Mammary epithelial cell (primary cell): ENCODE measurements around the gene CHD9.

Experiments used
- EZH2 ChIP-seq: IDR thresholded peaks from 2 replicates; pipeline ENCODE4 v1.6.1; 2012; ENCODE audit warnings: low read length, inconsistent platforms, borderline replicate concordance
- TF ChIP-seq, protein P1 (sequence below), 2 donors: IDR thresholded peaks in 1 of 2; conservative IDR thresholded peaks in 1 of 2; 2 replicates each; pipeline ENCODE4 v1.5.1; 2011 to 2012; ENCODE audit warnings: inconsistent platforms in 2 of 2, low read length in 2 of 2, mild to moderate bottlenecking in 2 of 2, control low read depth in 1 of 2, low read depth in 1 of 2; ENCODE audit not compliant: insufficient read depth in 1 of 2; ENCODE audit errors: extremely low read depth in 1 of 2

DNA sequence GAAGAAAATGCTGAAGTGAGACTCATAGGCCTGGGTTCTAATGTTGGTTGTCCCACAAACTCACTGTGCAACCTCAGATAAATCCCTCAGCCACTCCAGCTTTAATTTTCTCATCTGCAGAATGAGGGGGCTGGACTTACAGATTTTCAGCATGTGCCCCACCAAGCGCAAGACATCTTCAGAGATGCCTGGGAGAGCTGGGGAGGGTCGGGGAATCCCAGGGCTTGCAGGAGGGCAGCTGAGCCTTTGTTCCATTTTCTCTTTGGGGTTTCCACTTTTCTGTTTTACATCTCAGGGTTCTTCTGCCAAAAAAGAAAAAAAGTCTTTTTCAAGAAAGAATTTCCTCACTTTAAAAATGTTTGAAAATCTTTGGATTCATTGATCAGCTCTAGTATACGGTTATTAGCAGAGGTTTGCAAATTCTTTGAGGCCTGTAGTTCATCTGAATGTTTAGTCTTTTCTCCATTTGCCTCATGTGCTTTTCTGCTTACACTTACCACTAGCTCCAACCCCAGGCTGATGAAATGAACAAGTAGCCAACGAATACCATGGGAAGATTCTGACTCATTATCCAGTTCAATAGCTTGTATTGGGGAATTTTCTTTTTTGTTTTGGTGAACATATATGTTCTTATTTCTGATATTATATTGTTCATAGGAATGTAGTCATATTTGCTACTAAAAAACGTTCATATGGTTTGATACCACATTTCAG is 56.4 kb downstream of the CHD9 start:
- TF ChIP-seq, protein P1, sequence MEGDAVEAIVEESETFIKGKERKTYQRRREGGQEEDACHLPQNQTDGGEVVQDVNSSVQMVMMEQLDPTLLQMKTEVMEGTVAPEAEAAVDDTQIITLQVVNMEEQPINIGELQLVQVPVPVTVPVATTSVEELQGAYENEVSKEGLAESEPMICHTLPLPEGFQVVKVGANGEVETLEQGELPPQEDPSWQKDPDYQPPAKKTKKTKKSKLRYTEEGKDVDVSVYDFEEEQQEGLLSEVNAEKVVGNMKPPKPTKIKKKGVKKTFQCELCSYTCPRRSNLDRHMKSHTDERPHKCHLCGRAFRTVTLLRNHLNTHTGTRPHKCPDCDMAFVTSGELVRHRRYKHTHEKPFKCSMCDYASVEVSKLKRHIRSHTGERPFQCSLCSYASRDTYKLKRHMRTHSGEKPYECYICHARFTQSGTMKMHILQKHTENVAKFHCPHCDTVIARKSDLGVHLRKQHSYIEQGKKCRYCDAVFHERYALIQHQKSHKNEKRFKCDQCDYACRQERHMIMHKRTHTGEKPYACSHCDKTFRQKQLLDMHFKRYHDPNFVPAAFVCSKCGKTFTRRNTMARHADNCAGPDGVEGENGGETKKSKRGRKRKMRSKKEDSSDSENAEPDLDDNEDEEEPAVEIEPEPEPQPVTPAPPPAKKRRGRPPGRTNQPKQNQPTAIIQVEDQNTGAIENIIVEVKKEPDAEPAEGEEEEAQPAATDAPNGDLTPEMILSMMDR (conservative IDR thresholded peaks at IDR 0.05 in 1 of 2, IDR thresholded peaks at IDR 0.05 in 1 of 2; ENCODE audit: extremely low read depth in 1 of 2, insufficient read depth in 1 of 2, low read depth in 1 of 2, low read length in 2 of 2), result no peak
- TF ChIP-seq EZH2, result no peak
